Upper lobe of right lung (tissue), 1 donor: ENCODE results near the gene TMEM109. TPM values are rescaled to one million over a fixed set of nuclear protein-coding genes. Genes with fewer than 3 reads are reported as not detected.

Experiments used
- ATAC-seq: fragments of 200-7000 bp; cut with Tn5 transposase; one replicate; pipeline ENCODE4 v1.9.1; 2020; ENCODE audit warnings: mild to moderate bottlenecking, moderate library complexity
- DNase-seq: peaks from one replicate; pipeline ENCODE4 v3.0.0-alpha.2; 2020
- H3K27ac ChIP-seq: fragments of 200-600 bp; one replicate; pipeline ENCODE4 v1.8.0; 2022
- H3K27me3 ChIP-seq: fragments of 200-600 bp; one replicate; pipeline ENCODE4 v1.8.0; 2022; ENCODE audit warnings: mild to moderate bottlenecking
- H3K36me3 ChIP-seq: fragments of 200-600 bp; one replicate; pipeline ENCODE4 v1.8.0; 2022
- H3K4me1 ChIP-seq: fragments of 200-600 bp; one replicate; pipeline ENCODE4 v1.8.0; 2022
- H3K4me3 ChIP-seq: fragments of 200-600 bp; one replicate; pipeline ENCODE4 v1.8.0; 2022; ENCODE audit warnings: mild to moderate bottlenecking
- H3K9me3 ChIP-seq: fragments of 200-600 bp; one replicate; pipeline ENCODE4 v1.8.0; 2022
- CTCF ChIP-seq: fragments of 200-600 bp; IDR thresholded peaks from one replicate; pipeline ENCODE4 v1.8.0; 2022; ENCODE audit warnings: antibody characterized with exemption
- intact Hi-C: fragments of 100-400 bp; cut with DNase I; formaldehyde crosslinking; loops from one replicate; pipeline ENCODE4 v1.11.0; 2022
- total RNA-seq: library from RNA; stranded (reverse); fragmentation: NEBNext Ultra II Directional; extraction: Animal tissue kit (Norgen Biotek cat#: 25700); gene quantifications from one replicate; pipeline ENCODE4 v1.2.1, GENCODE V29; 2021
- donor health status: DM: no; HTN: yes; CAD: no; lungs with severe emphysema.

The TMEM109 gene
- total RNA-seq, 1 donor from 2014 or later = 156 TPM

GRCh38 chr11:60953781-60954180, 39.8 kb downstream of the TMEM109 start:
- Histone ChIP-seq H3K27ac (peak overlapping the region; percentile 90), H3K4me1 (peaks cover 23% of the 10 kb centered on the region), H3K36me3 (no peaks in the 10 kb centered on the region), H3K4me3 (no peak overlapping the region), H3K9me3 (no peaks in the 10 kb centered on the region), H3K27me3 (no peaks in the 10 kb centered on the region)
- no peak for TF ChIP-seq CTCF
- intact Hi-C loops = no loop called here
- ATAC-seq (peak; percentile 15), DNase-seq (no peak)

GRCh38 chr11:60954421-60954820, 40.5 kb downstream of the TMEM109 start:
- Histone ChIP-seq H3K27ac (peak overlapping the region; percentile 90), H3K27me3 (no peaks in the 10 kb centered on the region), H3K4me1 (peaks cover 23% of the 10 kb centered on the region), H3K4me3 (no peak overlapping the region), H3K36me3 (no peaks in the 10 kb centered on the region), H3K9me3 (no peaks in the 10 kb centered on the region)
- TF ChIP-seq CTCF = no peak
- peak; percentile 56 for ATAC-seq
- no peak for DNase-seq
- intact Hi-C loops = no loop called here

GRCh38 chr11:60955571-60955970, 41.6 kb downstream of the TMEM109 start:
- H3K4me1 ChIP-seq = peaks cover 13% of the 10 kb centered on the region
- H3K4me3 ChIP-seq = no peak overlapping the region
- no peaks in the 10 kb centered on the region for H3K9me3 ChIP-seq
- TF ChIP-seq CTCF = no peak
- H3K27ac ChIP-seq = no peak overlapping the region
- no peak for DNase-seq
- intact Hi-C loops = no loop called here
- no peaks in the 10 kb centered on the region for H3K36me3 ChIP-seq
- no peaks in the 10 kb centered on the region for H3K27me3 ChIP-seq
- ATAC-seq = no peak

GRCh38 chr11:60957188-60957587, 43.2 kb downstream of the TMEM109 start:
- Histone ChIP-seq H3K4me1 (peaks cover 9% of the 10 kb centered on the region), H3K36me3 (no peaks in the 10 kb centered on the region), H3K9me3 (no peaks in the 10 kb centered on the region), H3K27me3 (no peaks in the 10 kb centered on the region), H3K4me3 (no peak overlapping the region), H3K27ac (no peak overlapping the region)
- TF ChIP-seq CTCF = no peak
- DNase-seq (no peak), ATAC-seq (no peak)
- intact Hi-C loops = no loop called here

GRCh38 chr11:60959431-60959830, 45.5 kb downstream of the TMEM109 start:
- TF ChIP-seq CTCF = no peak
- Histone ChIP-seq H3K4me1 (peaks cover 3% of the 10 kb centered on the region), H3K27me3 (no peaks in the 10 kb centered on the region), H3K9me3 (no peaks in the 10 kb centered on the region), H3K36me3 (no peaks in the 10 kb centered on the region), H3K27ac (no peak overlapping the region), H3K4me3 (no peak overlapping the region)
- no peak for ATAC-seq
- DNase-seq = no peak
- intact Hi-C loops = no loop called here

- H3K9me3 ChIP-seq = no peaks in the 10 kb centered on the region
- no peak for TF ChIP-seq CTCF
- no peaks in the 10 kb centered on the region for H3K36me3 ChIP-seq
- ATAC-seq (peak; percentile 52), DNase-seq (no peak)
- H3K4me3 ChIP-seq = no peak overlapping the region
- no peaks in the 10 kb centered on the region for H3K27me3 ChIP-seq
- H3K27ac ChIP-seq = no peak overlapping the region
- intact Hi-C loops = no loop called here
- no peaks in the 10 kb centered on the region for H3K4me1 ChIP-seq
Observed at GRCh38 chr11:60960405-60960804, 46.4 kb downstream of the TMEM109 start.
